ENCODE results near the gene CDK4. TPM values are rescaled to one million over a fixed set of nuclear protein-coding genes. Genes with fewer than 3 reads are reported as not detected.

CDK4 gene
- total and polyA plus RNA-seq, 2 of the 13 experiments (the other 11 are each of a cell fraction or from before 2014, with no cell fraction given) = 191 to 209 TPM

DNA sequence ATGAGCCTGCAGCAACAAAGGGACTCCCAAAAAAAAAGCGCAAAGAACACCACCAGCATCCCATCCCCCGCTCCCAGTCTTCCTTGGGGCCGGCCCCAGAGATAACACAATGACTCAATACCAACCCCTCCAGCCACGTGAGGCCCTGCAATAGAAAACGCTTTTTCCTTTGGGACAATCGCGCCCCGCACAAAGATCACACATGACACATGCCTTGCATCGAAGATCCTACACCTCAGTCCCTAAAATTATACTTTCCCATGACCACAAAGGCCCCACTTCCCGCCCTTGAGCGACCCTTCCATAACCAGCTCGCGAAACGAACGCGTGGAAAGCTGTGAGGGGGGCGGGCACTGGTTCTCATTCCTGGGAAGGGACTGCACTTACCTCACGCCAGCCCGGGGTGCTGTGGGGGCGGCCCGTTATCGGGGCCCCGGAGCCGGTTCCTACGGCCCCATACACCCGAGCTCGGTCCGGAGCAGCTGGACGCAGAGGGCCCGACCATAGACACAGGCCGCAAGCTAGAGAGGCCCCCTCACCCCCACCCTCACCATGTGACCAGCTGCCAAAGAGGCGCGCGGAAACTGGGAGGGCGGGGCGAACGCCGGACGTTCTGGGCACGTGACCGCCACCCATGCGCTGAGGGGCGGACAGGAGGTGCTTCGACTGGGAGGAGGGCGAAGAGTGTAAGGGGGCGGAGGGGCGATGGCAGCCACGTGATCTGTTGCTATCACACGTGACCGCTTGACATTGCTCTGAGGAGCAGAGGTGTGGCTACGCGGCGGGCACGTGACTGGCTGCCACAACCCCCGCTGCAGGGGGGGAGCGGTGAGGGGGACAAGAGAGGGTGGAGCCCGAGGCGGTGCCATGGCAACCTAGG, at the start of gene CDK4 (continued):
- TF ChIP-seq ZNF281 (CRISPR knock-in tag; IDR thresholded peaks at IDR 0.05; ENCODE audit: borderline replicate concordance) (peak; percentile 67; the same call in 1 of the 2 replicates), RARG (CRISPR knock-in tag; IDR thresholded peaks at IDR 0.05; ENCODE audit: low read depth) (peak; percentile 87; the same call in 1 of the 2 replicates), HDAC2 (CRISPR knock-in tag; IDR thresholded peaks at IDR 0.05) (peak; percentile 83; the same call in 1 of the 2 replicates), ZSCAN25 (CRISPR knock-in tag; IDR thresholded peaks at IDR 0.05) (peak; percentile 99), ZNF629 (CRISPR knock-in tag; conservative IDR thresholded peaks at IDR 0.05) (no peak), RFX1 (IDR thresholded peaks at IDR 0.05) (peak; percentile 98), TFDP2 (CRISPR knock-in tag; IDR thresholded peaks at IDR 0.05) (peak; percentile 98), ZNF362 (CRISPR knock-in tag; IDR thresholded peaks at IDR 0.05; ENCODE audit: borderline replicate concordance) (peak; percentile 62; the same call in 1 of the 2 replicates), ZBTB7B (CRISPR knock-in tag; IDR thresholded peaks at IDR 0.05) (peak; percentile 58; the same call in 1 of the 2 replicates), EHMT2 (IDR thresholded peaks at IDR 0.05; ENCODE audit: borderline replicate concordance, low read depth, low read length) (no peak), NAIF1 (CRISPR knock-in tag; IDR thresholded peaks at IDR 0.05; ENCODE audit: borderline replicate concordance) (no peak)
- TF ChIP-seq, protein P1, sequence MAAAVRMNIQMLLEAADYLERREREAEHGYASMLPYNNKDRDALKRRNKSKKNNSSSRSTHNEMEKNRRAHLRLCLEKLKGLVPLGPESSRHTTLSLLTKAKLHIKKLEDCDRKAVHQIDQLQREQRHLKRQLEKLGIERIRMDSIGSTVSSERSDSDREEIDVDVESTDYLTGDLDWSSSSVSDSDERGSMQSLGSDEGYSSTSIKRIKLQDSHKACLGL (CRISPR knock-in tag; IDR thresholded peaks at IDR 0.05) = peak; percentile 94
- TF ChIP-seq, protein P2, sequence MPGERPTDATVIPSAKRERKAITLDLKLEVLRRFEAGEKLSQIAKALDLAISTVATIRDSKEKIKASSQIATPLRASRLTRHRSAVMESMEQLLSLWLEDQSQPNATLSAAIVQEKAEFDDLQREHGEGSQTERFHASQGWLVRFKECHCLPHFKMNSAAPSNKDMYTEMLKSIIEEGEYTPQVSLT (CRISPR knock-in tag; IDR thresholded peaks at IDR 0.05; ENCODE audit: borderline replicate concordance, low read depth) = no peak
- TF ChIP-seq, protein P3, sequence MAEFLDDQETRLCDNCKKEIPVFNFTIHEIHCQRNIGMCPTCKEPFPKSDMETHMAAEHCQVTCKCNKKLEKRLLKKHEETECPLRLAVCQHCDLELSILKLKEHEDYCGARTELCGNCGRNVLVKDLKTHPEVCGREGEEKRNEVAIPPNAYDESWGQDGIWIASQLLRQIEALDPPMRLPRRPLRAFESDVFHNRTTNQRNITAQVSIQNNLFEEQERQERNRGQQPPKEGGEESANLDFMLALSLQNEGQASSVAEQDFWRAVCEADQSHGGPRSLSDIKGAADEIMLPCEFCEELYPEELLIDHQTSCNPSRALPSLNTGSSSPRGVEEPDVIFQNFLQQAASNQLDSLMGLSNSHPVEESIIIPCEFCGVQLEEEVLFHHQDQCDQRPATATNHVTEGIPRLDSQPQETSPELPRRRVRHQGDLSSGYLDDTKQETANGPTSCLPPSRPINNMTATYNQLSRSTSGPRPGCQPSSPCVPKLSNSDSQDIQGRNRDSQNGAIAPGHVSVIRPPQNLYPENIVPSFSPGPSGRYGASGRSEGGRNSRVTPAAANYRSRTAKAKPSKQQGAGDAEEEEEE (CRISPR knock-in tag; IDR thresholded peaks at IDR 0.05; ENCODE audit: borderline replicate concordance) = no peak; the same call in 1 of the 2 replicates
- TF ChIP-seq, protein P4, sequence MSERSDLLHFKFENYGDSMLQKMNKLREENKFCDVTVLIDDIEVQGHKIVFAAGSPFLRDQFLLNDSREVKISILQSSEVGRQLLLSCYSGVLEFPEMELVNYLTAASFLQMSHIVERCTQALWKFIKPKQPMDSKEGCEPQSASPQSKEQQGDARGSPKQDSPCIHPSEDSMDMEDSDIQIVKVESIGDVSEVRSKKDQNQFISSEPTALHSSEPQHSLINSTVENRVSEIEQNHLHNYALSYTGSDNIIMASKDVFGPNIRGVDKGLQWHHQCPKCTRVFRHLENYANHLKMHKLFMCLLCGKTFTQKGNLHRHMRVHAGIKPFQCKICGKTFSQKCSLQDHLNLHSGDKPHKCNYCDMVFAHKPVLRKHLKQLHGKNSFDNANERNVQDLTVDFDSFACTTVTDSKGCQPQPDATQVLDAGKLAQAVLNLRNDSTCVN (CRISPR knock-in tag; IDR thresholded peaks at IDR 0.05; ENCODE audit: borderline replicate concordance) = peak; percentile 53
